LoVo (cell line): Measurements from ENCODE around the gene NPHP4.

Experiments
- DNase-seq: peaks from one replicate; pipeline ENCODE4 v3.0.0-alpha.2; 2016; ENCODE audit warnings: low spot score

Gene NPHP4

DNA sequence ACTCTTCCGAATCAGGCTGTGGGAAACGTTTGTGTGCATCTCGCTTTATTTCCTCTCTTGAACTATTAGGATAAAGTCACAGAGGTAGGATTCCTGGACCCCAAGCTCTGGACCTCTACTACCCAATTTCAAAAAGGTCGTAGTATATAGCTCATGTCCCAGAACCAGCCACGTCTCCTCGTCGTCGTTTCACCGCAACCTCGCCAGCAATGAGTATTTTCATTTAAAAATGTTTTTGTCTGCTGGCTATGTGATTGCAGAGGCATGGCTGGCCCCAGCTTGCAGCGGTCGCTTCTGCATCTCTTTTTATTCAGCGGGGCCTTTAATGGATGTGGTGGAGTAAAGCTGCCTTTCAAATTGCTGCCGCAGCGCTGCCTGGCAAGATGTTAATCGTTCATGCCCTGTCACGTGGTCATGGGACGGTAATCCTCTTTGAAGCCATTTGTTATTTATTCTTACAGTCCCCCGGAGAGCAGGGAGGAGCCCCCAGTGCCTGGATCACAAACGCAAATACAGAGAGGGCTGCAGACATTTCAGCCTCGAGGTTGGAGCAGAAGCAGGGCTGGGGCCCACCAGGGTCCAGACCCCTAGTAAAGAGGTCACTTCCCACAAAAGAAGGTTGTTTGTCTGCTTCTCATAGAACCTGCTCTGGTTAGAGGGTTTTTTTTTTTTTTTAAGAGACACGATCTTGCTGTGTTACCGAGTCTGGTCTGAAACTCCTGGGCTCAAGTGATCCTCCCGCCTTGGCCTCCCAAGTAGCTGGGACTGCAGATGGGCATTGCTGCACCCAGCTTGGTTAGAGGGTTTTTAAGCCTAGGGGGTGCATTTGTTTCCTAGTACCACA is 11.6 kb upstream of the NPHP4 start:
- DNase-seq: no peak

DNA sequence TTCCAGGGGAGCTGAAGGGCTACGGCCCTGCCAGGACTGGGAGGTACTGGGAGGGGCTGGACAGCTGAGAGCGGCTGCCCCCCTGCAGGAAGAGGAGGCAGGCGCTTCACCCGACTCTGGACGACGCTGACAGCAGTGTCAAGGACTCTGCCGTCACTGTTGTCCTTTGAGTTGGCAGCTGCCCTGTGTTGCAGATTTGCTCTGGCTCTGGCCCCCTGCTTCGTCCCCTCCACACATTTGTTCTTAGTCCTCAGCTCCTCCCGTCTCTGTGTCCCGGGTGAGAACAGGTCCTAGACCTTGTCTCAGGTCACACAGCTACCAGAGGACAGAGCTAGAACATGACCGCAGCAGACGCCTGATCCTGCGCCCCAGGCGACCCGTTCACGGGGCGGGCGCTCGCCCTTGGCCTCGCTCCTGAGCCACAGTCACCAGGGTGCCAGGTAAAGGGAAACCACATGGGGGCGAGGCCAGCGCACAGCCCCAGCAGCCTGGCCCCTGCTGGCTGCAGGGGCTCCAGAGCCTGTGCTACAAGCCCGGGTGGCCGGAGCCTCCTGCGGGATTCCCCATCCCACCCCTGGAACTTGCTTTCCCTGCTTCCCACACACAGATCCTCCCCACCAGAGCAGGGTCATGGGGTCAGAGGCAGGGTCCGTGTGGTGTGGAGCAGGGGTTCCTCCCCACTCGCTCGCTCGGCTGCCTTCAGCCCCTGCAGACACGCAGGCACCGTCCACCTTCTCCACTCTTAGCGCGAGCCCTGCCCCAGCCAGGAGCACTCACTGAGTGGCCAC is 10.7 kb upstream of the NPHP4 start:
- no peak for DNase-seq

DNA sequence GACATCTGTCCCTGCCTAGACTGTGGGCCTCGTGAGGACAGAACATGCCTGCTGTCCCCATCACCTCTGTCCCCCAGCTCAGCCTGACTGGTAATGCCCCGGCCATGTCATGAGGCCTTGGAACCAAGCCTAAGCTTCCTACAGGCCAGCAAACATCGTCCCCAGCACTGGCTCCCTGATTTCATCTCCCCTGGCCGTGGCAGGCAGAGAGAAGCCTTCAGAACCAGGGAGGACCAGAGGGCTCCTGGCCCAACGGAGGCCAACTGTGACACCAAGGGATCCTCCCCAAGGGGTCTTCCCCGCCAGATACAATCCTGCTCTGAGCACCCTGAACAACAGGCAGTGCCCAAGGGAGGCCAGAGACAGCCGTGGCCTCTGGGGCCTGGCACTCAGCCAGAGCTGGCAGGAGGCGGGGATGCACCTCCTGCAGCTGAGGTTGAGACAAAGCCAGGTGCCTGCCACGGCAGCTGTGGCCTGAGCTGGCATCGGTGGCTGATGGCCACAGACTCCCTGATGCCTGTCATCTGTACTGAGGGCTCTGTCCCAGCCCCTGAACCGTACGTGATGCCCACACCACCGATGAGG is 9.9 kb upstream of the NPHP4 start:
- DNase-seq: peak; percentile 17

DNA sequence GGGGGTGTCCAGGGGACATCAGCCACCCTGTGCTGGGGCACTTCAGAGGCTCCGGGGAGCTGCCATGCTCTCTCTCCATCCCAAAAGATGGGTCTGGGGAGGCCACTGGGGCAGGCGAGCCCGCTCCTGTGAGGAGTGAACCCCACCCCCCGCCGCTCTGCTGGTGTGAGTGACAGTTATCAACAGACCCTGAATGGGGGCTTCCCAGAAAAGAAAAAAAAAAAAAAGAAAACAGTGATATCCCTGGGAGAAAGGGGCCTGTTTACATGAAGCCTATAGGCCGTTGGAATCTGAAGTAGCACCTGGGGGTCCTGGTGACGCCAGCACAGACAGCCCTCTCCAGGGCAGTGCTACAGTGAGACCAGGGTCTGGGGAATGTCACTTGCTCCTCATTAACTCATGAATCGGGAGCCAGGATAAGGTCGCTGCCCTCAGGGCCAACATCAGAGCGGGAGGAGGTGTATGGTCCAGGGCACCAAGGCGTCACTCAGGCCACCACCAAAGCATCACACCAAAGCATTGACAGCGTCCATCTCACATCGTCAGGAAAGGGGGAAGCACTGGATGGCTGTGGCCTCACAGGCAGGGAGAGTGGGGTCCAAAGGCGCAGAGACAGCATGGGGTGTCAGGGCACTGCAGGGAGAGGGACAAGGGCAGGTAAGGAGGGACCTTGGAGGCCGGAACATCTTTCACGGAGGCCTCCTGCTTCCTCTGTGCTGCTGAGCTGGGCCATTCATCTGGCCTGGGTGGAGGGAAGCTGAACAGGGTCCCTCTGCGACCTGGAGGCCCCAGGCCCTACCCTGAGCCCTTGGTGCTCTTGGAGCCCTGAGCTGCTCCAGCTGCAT is 8.4 kb upstream of the NPHP4 start:
- no peak for DNase-seq

DNA sequence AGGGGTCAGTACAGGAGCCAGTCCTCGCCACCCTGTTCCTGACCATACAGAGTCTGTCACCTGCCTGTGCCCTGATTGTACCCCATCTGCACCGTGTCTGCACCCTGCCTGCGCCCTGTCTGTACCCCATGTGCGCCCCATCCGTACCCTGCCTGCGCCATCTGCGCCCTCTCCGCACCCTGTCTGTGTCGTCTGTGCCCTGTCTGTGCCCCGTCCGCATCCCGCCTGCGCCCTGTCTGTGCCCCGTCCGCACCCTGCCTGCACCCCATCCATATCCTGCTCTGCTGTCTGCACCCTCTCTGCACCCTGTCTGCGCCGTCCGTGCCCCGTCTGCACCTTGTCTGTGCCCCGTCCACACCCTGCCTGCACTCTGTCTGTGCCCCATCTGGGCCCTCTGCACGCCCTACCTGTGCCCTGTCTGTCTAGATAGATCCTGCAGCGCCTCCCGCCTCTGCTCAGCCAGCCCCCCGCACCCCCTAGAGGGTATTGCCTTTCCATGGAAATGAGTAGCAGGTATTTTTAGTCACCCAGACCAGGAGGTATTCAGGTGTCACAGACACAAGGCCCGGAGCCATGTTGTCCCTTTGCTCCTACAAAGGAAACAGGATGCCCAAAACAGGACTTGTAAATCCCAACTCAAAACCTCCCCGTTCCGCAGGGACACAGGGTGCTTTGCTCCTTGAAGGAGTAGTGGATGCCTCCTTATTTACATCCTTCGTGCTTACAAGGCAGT is 7.7 kb upstream of the NPHP4 start:
- DNase-seq: no peak

DNA sequence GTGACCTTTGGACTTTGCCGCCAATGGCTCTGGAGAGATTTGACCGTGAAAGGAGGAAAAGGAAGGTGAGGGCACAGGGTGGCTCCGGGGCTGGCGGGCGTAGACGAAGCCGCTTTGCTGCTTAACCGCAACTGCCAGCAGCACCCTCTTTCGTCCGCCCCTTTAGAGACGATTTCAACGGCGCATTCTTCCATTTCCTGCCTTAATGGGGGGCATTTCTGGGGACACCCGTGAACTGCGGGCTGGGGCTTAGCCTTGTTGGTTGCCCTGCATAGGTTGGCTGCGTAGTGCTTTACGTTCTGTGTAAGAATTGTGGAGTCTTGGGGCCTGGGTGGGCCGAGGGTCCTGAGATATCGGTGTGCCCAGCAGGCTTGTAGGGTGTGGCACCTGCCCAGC is 6.7 kb upstream of the NPHP4 start:
- DNase-seq: no peak

DNA sequence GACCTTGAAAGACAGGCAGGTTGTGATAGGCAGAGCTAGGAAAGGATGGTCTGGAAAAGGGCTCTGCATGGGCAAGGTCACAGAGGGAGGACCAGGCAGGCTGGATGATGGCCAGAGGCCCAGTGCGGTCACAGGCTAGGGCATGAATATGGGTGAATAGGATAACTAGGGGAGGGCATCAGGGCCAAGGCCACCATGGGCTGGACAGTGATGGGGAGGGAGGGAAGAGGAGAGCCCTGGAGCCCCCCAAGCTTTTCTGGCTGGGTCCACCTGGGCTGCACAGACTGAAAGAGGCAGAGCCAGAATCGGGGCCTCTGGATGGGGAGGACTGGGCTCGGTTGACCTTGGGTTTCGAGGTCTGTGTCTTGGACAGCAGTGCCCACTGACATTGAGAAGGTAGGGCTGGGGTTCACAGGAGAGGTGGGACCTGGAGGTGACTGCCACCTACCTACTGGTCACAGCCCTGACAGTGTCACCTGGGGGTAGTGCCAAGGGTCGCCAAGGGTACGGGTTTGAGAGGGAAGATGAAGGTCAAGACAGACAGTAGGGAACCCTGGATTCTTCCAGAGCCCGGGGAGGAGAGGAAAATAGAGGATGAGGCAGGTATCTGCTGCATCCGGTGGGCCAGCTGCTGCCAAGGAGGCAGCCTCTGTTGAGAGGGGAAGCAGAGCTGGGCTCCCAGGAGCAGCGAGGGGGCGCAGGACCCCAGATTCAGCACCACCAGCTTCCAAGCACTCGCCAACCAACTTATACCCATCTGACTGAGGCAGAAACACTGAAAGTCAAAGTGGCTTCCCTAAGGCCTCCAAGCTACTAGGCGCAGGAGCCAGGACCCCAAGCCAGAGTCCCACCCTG is 6.1 kb upstream of the NPHP4 start:
- DNase-seq: no peak

DNA sequence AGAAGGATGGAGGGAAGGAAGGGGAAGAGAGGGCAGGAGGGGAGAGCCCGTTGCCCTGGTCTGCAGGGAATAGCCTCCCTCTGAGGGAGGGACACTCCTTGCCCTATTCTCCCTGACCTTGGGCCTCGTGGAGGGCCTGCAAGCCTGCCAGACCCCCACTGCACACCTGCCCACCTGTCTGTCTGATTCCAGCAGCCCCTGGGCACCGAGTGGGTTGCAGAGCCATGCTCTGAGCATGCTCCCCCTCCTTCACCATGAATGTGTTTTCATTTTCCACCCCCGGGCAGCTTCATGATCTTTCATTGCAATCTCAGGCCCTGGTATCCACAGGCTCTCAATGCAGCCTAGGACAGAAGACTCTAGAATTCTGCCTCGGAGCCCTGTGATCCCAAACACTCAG is 5.1 kb upstream of the NPHP4 start:
- DNase-seq: no peak

DNA sequence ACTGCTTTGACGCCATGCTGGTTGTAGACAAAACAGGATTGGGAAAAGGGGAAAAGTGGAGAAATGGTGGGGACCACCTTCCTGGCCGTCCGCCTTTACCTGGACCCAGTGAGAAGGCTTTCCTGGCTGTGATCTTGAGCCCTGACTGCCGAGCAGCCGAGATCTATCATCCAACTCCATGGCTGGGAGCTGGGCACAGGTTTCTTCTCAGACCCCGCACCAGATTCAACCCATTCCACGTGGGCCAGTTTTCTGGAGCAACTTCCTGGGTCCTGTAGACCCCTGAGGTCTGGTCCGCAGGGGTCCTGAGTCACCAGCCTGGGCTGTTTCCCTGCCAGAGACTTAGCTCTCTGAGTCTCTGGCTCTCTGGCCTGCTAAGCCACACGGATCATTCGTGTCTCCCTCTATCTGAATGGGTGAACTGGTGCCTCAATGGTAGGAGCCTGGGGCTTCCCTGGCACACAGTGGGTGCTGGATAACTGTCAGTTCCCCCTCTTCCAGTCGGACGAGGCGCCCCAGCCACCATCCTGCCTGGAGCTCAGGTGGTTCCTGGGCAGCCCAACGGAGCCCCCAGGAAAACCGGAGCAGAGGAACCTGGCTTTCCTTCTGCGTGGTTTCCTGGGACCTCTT is 4.5 kb upstream of the NPHP4 start:
- DNase-seq: no peak

DNA sequence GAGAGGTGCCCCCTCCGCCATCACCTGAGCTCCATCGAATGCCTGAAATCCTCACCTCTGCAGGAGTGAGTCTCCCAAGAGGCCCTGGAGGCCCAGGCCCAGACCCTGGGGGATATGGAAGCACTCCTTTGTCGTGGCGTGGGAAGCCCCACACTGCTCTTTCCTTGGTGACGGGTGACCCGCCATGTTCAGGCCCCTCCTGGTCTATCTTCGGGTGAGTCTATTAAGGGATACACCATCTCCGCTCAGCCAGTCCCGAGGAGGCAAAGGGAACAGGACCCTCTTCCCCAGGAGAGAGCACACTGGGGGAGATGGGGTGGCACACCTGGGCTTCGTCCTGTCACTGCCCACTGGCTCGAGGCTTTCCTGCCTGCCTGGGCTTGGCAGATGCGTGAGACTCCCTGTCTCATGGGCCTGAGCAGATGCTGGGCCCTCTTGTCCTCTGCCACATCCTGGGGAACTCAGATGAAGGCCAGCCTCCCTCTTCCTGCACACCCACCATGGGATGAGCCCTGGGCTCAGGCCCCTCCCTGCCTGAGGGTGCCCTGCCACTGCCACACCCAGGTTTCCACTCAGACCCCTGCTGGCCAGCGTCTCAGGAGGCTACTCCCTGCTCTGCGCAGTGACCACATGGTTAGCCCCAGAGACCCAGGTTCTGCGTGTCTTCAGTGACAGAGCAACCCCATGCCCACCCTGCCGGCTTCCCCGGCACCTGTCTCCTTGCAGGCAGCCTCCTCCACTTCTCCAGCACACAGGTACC is 3.8 kb upstream of the NPHP4 start:
- no peak for DNase-seq

DNA sequence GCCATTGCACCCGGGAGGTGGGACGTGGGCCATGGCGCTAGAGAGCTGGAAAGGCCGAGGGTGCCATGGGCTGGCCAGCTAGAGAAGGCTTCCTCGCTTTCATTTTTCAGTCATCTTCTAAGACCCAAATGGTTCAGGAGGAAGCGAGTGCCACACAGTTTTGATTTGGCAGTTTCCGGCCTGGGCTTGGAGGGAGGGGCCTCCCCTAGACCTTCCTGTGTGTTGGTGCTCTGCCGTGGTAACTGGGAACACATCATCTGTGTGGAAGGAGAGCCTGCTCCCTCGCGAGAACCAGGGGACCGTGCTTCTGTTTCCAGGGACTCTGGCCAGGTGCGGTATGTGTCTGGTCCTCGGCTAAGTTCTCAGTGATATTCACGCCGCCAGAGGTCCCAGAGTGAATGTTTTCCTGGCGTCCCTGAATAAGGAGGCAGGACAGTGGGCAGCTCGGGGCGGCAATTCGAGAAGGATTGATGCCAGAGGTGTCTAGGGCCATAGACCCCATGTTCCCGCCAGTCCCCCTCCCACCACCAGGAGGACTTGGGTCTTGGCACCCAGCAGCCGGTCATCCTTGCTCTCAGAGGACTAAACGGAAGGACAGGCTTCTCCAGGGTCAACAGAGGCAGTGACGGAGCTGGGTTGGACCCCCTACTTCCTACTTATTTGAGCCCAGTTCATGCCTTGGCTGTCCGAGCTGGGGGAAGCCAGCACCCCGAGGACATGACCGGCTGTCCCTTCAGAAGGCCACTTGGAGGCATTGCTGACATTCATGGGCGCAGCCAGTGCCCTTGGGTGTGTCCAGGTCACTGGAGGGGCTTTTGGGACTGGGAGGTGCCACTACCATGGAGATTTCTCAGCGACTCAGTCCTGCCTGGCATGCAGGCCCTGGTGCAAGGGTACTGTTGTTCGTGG is 2.7 kb upstream of the NPHP4 start:
- DNase-seq: no peak

DNA sequence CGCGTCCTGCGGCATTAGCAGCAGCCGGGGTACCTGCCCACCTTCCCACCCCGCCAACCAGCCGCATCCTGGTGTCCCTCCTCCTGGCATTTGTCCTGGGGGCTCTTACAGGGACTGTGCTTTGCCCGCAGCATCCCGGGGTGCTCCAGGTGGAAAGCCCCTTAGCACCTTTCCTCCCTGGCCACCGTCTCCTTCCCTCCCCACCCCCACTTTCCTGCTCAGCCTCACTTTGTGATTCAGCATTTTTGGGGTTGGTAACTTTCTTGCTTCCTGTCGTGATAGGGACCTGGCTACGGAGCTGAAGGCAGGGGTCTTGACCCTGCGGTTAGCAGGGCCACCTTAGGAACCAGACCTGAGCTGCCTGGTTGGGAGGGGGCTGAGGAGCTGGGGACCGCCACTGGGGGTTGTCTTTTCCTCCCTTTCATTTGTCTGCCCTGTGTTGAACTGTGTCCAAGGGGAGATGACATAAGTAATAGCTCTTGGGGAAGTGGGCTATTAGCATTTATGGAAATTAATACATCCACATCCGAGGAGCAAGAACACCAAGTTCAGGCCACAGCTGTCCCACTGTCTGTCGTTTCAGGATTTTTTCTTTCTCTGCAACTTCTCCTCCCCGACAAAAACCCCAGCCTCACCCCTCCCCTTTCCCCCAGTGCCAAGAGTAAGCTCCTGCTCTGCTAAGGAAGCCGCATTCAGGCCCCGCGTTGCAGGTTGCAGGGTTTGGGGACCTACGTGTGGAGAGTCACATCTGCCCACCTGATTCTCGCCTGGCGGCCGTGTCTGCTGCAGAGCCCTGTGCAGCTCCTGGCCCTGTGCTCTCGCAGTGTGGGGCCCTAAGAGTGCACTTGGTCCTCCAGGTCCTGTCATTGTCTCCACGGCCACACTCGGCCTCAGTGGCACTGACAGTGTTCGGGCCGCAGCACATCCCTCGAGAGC is 1.6 kb upstream of the NPHP4 start:
- no peak for DNase-seq

DNA sequence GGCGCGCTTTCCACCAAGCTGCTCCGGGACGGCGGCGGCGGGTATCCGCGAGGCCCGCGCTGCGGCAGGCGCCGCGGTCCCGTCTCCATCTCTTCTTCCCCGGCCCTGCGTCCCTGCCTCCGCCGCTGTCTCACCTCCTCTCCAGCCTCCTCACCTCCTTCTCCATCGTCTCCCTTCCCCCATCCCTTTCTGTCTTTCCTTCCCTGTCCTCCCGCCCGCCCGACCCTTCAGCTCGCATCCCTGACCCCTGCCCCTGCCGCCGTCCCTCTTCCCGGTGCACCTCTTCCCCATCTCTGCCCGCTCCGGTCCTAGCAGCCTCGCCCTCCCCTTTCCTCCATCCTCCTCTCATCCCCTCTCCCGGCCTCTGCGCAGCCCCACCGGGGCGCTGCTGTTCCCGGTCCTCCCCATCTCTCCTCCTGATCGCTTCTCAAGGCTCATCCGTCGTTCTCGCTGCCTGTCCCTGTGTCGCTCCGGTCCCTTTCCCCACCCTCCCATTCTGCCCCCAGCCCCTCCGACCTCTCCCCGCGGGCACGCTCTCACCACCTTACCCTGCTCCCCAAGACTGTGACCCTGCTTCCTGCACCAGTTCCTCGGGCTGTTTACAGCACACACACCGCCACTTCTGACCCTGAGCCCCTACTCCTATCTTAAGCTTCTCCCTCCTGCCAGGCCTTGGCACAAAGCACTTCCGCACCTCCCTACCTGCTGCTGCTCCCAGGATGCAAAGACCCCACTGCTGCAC is 760 bp upstream of the NPHP4 start:
- no peak for DNase-seq

DNA sequence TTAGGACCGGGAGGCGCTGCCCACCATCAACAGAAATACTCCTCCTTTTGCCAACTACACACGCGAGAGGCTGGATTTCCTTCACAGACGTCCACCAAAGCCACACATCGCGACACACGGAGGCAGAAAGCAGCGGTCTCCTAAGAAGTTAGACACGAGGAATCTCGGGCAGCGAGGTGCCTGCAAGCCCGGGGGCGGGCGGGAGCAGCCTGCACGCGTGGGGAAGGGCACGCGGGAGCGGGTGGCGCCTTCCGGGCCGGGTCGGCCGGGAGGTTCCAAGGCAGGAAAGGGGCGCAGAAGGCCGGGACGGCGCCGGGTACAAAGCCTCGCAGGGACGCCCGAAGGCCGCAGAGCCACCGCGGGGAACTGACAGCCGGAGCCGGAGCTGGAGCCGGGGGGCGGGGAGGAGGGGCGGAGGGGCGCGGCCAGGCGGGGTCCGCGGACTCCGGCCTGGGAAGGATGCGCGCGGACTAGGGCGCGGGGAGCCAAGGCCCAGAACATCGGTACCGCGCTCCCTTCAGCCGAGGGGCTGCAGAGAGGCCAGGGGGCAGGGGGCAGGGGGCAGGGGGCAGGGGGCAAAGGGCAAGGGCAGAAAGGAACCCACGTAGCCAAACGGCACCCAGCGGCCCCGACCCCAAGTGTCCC is 722 bp downstream of the NPHP4 start:
- DNase-seq: no peak

DNA sequence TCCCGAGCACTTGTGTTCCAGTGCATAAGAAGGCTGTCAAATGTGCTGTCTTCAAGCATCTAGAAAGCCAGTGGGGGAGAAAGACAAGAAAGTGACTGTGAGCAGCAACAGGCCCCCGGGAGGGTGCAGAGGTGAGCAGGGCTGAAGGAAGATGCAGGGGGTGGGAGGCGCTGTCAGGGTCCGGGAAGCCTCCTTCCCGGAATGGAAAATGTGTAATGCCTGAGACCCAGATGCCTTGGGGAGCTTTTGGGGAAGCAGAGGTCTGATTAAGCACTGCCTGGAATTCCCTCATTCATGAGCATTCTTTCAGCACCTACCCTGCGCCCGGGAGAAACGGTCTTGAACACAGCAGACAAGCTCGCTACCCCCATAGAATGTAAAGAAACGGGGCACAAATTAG is 1.3 kb downstream of the NPHP4 start:
- no peak for DNase-seq

DNA sequence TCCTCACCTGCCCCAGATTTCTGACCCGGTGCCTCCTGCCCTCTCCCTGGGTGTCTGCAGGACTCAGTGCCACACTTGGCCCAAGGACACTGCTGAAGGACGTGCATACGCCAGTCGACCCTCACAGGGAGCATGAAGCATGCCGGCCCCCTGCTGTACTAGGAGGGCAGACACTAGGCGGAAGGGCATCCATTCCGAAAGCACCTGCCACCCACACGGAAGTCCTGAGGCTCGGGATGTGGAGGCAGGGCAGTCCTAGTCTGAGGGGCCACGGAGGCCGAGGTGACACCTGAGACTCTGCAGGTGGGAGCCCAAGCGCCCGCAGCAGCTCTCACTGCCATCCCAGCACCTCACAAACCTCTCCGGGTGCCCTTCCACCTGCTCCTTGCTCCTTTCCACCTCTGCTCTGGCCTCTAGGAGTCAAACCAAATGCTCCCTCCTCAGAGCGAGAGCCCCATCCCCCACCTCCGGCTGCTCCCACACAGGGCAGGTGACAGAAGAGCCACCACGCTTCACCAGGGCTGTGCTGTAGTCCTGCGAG is 2.4 kb downstream of the NPHP4 start:
- no peak for DNase-seq
